K562 (cell line): Measurements from ENCODE around the gene UBE2D3. TPM values are rescaled to one million over a fixed set of nuclear protein-coding genes. Genes with fewer than 3 reads are reported as not detected.

Source experiments
- CEBPB ChIP-seq: fragments of 450-650 bp; IDR thresholded peaks from 2 replicates; pipeline ENCODE4 v1.6.1; 2016; ENCODE audit warnings: missing genetic modification characterization, missing compliant biosample characterization
- CEBPG ChIP-seq, 3 experiments: fragments of 200-800 bp in 1 of 3; sonication (Bioruptor generic) in 1 of 3; sonication (generic) in 1 of 3; formaldehyde crosslinking in 1 of 3; IDR thresholded peaks in 2 of 3; conservative IDR thresholded peaks in 1 of 3; 2 replicates each; pipeline versions ENCODE4 v1.6.1 to v1.8.0; 2016 to 2022; ENCODE audit warnings: missing compliant biosample characterization in 2 of 3, missing genetic modification characterization in 2 of 3, mild to moderate bottlenecking in 1 of 3, missing genetic modification reagents in 1 of 3
- ETV1 ChIP-seq: fragments of 450-650 bp; conservative IDR thresholded peaks from 2 replicates; pipeline ENCODE4 v1.6.1; 2016; ENCODE audit warnings: missing genetic modification characterization, control low read depth, low read depth, missing compliant biosample characterization
- HOXB6 ChIP-seq: fragments of 250-450 bp; sonication (Bioruptor Pico); IDR thresholded peaks from 2 replicates; pipeline ENCODE4 v1.5.1; 2022; ENCODE audit warnings: mild to moderate bottlenecking, borderline replicate concordance
- JUN ChIP-seq, 2 experiments: sonication (generic) in 1 of 2; formaldehyde crosslinking in 1 of 2; IDR thresholded peaks; 2 replicates each; pipeline versions ENCODE4 v1.6.1 to v1.8.0; 2012 to 2022; ENCODE audit warnings: borderline replicate concordance in 2 of 2, mild to moderate bottlenecking in 2 of 2, improper control_type of control experiment in 1 of 2, low read depth in 1 of 2, low read length in 1 of 2, missing genetic modification reagents in 1 of 2
- POLR2A ChIP-seq: fragments of 450-650 bp; conservative IDR thresholded peaks from 2 replicates; pipeline ENCODE4 v1.6.1; 2016
- PURB ChIP-seq: sonication (generic); formaldehyde crosslinking; IDR thresholded peaks from 2 replicates; pipeline ENCODE4 v1.9.0; 2021; ENCODE audit warnings: low read depth, mild to moderate bottlenecking, missing genetic modification reagents
- SIRT6 ChIP-seq: IDR thresholded peaks from one replicate; pipeline ENCODE4 v1.6.1; 2012; ENCODE audit warnings: low read depth, mild to moderate bottlenecking, control low read depth, inconsistent platforms, low read length, moderate library complexity
- SMAD4 ChIP-seq: fragments of 250-450 bp; sonication (Bioruptor Pico); conservative IDR thresholded peaks from 2 replicates; pipeline ENCODE4 v1.8.0; 2021; ENCODE audit warnings: inconsistent platforms, mild to moderate bottlenecking, moderate library complexity
- SRSF7 ChIP-seq: fragments of 200-400 bp; formaldehyde crosslinking; optimal IDR thresholded peaks from 2 replicates; pipeline ENCODE3; 2017; ENCODE audit warnings: mild to moderate bottlenecking, low read depth, low read length
- XRCC3 ChIP-seq: fragments of 450-650 bp; IDR thresholded peaks from 2 replicates; pipeline ENCODE4 v1.6.1; 2017; ENCODE audit warnings: mild to moderate bottlenecking, moderate library complexity
- ZNF699 ChIP-seq: fragments of 250-450 bp; sonication (Bioruptor Pico); IDR thresholded peaks from 2 replicates; pipeline ENCODE4 v1.8.0; 2021; ENCODE audit warnings: mild to moderate bottlenecking, moderate library complexity; ENCODE audit not compliant: insufficient replicate concordance
- ZNF76 ChIP-seq: fragments of 250-450 bp; sonication (Bioruptor Pico); IDR thresholded peaks from 2 replicates; pipeline ENCODE4 v1.4.0; 2020; ENCODE audit warnings: mild to moderate bottlenecking, moderate library complexity, borderline replicate concordance
- polyA plus RNA-seq, 8 experiments: library from polyadenylated mRNA; depleted of rRNA in 4 of 8; stranded (reverse) in 5 of 8; unstranded in 3 of 8; fragments of >200 nt; fragmentation: Nextera tagmentation in 2 of 8; fragmentation: Illumina TruSeq in 1 of 8; extraction: Ambion mirVana in 2 of 8; extraction: Trizol in 1 of 8; gene quantifications; 2 replicates each; pipeline versions ENCODE4 v1.2.1 to v1.2.3, GENCODE V29; 2011 to 2014; ENCODE audit warnings: inconsistent platforms in 1 of 8, missing spikeins in 1 of 8
- total RNA-seq, 7 experiments: library from RNA; depleted of rRNA in 6 of 7; stranded (reverse); fragments of >200 nt in 6 of 7; fragmentation: Illumina TruSeq in 2 of 7; extraction: Trizol in 2 of 7; gene quantifications; 2 replicates each; pipeline versions ENCODE4 v1.2.1 to v1.2.3, GENCODE V29; 2011 to 2021; ENCODE audit warnings: low replicate concordance in 1 of 7
- TF ChIP-seq, protein P1 (sequence below), 2 experiments: fragments of 450-650 bp in 1 of 2; sonication (generic) in 1 of 2; formaldehyde crosslinking in 1 of 2; IDR thresholded peaks in 1 of 2; conservative IDR thresholded peaks in 1 of 2; 2 replicates each; pipeline versions ENCODE4 v1.6.1 to v1.8.1; 2016 to 2023; ENCODE audit warnings: mild to moderate bottlenecking in 2 of 2, moderate library complexity in 2 of 2, inconsistent platforms in 1 of 2, missing genetic modification reagents in 1 of 2

The UBE2D3 gene
- total and polyA plus RNA-seq, 9 of the 15 experiments (the other 6 are each of a cell fraction or from before 2014, with no cell fraction given), result 191 to 618 (median 292) TPM

DNA sequence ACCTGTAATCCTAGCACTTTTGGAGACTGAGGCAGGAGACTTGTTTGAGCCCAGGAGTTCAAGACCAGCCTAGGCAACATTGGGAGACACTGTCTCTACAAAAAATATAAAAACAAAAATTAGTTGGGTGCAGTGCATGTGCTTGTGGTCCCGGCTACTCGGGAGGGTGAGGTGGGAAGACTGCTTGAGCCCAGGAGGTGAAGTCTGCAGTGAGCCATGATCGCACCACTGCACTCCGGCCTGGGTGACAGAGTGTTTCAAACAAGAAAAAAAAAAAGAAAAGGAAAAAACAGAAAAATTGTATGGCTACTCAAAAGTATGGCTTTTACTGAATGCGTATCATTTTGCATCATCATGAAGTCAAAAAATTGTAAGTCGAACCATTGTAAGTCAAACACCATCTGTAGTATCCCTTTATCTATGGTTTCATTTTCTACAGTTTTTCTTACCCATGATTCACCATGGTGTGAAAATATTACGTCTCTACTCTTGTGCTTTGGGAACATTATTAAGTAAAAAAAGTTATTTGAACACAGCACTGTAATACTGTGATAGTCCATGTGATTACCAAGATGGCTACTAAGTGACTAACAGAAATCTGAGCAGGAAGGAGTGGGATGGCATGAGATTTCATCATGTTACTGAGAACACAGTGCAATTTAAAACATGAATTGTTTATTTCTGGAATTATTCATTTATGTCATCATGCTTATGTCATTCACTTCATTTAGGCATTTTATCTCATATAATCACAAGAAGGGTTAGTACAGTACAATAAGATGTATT lies 40.1 kb downstream of the UBE2D3 start (continued):
- TF ChIP-seq, protein P1, sequence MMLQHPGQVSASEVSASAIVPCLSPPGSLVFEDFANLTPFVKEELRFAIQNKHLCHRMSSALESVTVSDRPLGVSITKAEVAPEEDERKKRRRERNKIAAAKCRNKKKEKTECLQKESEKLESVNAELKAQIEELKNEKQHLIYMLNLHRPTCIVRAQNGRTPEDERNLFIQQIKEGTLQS (IDR thresholded peaks at IDR 0.05), result peak; percentile 92
- TF ChIP-seq, protein P1 (CRISPR knock-in tag; conservative IDR thresholded peaks at IDR 0.05), result no peak
- TF ChIP-seq CEBPB (tag) (0 out of 2 replicates have a peak, but pooled peaks have one; percentile 14), POLR2A (no peak), CEBPG (CRISPR knock-in tag; IDR thresholded peaks at IDR 0.05) (peak; percentile 86), CEBPG (tag; conservative IDR thresholded peaks at IDR 0.05 in 1 of 2, IDR thresholded peaks at IDR 0.05 in 1 of 2) (peak; percentile 20 to 99; a peak in 2 of 4 replicates), ZNF76 (CRISPR knock-in tag) (no peak), SIRT6 (no peak), ETV1 (tag) (0 out of 2 replicates have a peak, but pooled peaks have one; percentile 7), SRSF7 (no peak), XRCC3 (no peak), SMAD4 (CRISPR knock-in tag) (peak; percentile 62; the same call in 1 of the 2 replicates), JUN (IDR thresholded peaks at IDR 0.05; ENCODE audit: borderline replicate concordance, low read depth, low read length) (peak; percentile 39; the same call in 1 of the 2 replicates), JUN (CRISPR knock-in tag; IDR thresholded peaks at IDR 0.05; ENCODE audit: borderline replicate concordance) (no peak), HOXB6 (CRISPR knock-in tag) (no peak), ZNF699 (no peak), PURB (CRISPR knock-in tag) (no peak)
